ENCODE results near the gene CLEC20A. TPM values are rescaled to one million over a fixed set of nuclear protein-coding genes. Genes with fewer than 3 reads are reported as not detected.

Gene CLEC20A
- total RNA-seq, 4 donors from 2014 or later: not detected

GRCh38 chr1:178530502-178530901 is 33.7 kb upstream of the CLEC20A start:
- peaks cover 0 to 11% (median 7%) of the 10 kb centered on the region in 4 donors for H3K4me1 ChIP-seq
- no peaks in the 10 kb centered on the region for H3K9me3 ChIP-seq
- no peaks in the 10 kb centered on the region for H3K27me3 ChIP-seq
- intact Hi-C loops (cut with DNase I): loop anchor here (5.0 kb wide), 1 partner anchor 472 kb away; no protein-coding TSS in a partner anchor
- 93% methylated on average over 3 of the region's 3 CpGs for WGBS
- no peaks in the 10 kb centered on the region for H3K36me3 ChIP-seq
- no peak for DNase-seq (ENCODE audit: extremely low spot score)
- no peak overlapping the region for H3K27ac ChIP-seq (replicated peaks in 1 of 4)
- TF ChIP-seq CTCF (IDR thresholded peaks at IDR 0.05) (no peak), POLR2A (IDR thresholded peaks at IDR 0.05; ENCODE audit: low read depth) (no peak), EP300 (IDR thresholded peaks at IDR 0.05) (no peak), POLR2AphosphoS5 (IDR thresholded peaks at IDR 0.05) (no peak)
- no peak overlapping the region for H3K4me3 ChIP-seq

- H3K4me3 ChIP-seq: no peak overlapping the region
- H3K27me3 ChIP-seq: no peaks in the 10 kb centered on the region
- intact Hi-C loops (cut with DNase I): loop anchor here (5.0 kb wide), 1 partner anchor 472 kb away; no protein-coding TSS in a partner anchor
- H3K36me3 ChIP-seq: no peaks in the 10 kb centered on the region
- no peak for DNase-seq (ENCODE audit: extremely low spot score)
- TF ChIP-seq CTCF (IDR thresholded peaks at IDR 0.05): no peak
- TF ChIP-seq EP300 (IDR thresholded peaks at IDR 0.05): no peak
- no peak for TF ChIP-seq POLR2A (IDR thresholded peaks at IDR 0.05; ENCODE audit: low read depth)
- no peak for TF ChIP-seq POLR2AphosphoS5 (IDR thresholded peaks at IDR 0.05)
- H3K9me3 ChIP-seq: no peaks in the 10 kb centered on the region
- peaks cover 0 to 11% (median 7%) of the 10 kb centered on the region in 4 donors for H3K4me1 ChIP-seq
- H3K27ac ChIP-seq (replicated peaks in 1 of 4): no peak overlapping the region
- 85% methylated on average over 2 of the region's 2 CpGs for WGBS
Measured at GRCh38 chr1:178530037-178530402, 33.3 kb upstream of the CLEC20A start.

GRCh38 chr1:178529364-178530036 is 32.7 kb upstream of the CLEC20A start:
- H3K27ac ChIP-seq (replicated peaks in 1 of 4): no peak overlapping the region
- H3K27me3 ChIP-seq: no peaks in the 10 kb centered on the region
- no peak for DNase-seq (ENCODE audit: extremely low spot score)
- 95% methylated on average over 7 of the region's 8 CpGs for WGBS
- no peak overlapping the region for H3K4me3 ChIP-seq
- H3K36me3 ChIP-seq: no peaks in the 10 kb centered on the region
- intact Hi-C loops (cut with DNase I): loop anchor here (5.0 kb wide), 1 partner anchor 473 kb away; no protein-coding TSS in a partner anchor
- no peaks in the 10 kb centered on the region for H3K9me3 ChIP-seq
- H3K4me1 ChIP-seq: peaks cover 0 to 11% (median 7%) of the 10 kb centered on the region in 4 donors
- TF ChIP-seq EP300 (IDR thresholded peaks at IDR 0.05): no peak
- no peak for TF ChIP-seq POLR2A (IDR thresholded peaks at IDR 0.05; ENCODE audit: low read depth)
- no peak for TF ChIP-seq CTCF (IDR thresholded peaks at IDR 0.05)
- TF ChIP-seq POLR2AphosphoS5 (IDR thresholded peaks at IDR 0.05): no peak

- 79% methylated on average over 4 of the region's 4 CpGs for WGBS
- Histone ChIP-seq H3K4me1 (peaks cover 0 to 11% (median 7%) of the 10 kb centered on the region in 4 donors), H3K27me3 (no peaks in the 10 kb centered on the region), H3K4me3 (no peak overlapping the region), H3K36me3 (no peaks in the 10 kb centered on the region), H3K9me3 (no peaks in the 10 kb centered on the region), H3K27ac (replicated peaks in 1 of 4) (no peak overlapping the region)
- intact Hi-C loops (cut with DNase I): no loop called here
- TF ChIP-seq POLR2A (IDR thresholded peaks at IDR 0.05; ENCODE audit: low read depth): no peak
- TF ChIP-seq EP300 (IDR thresholded peaks at IDR 0.05): no peak
- TF ChIP-seq CTCF (IDR thresholded peaks at IDR 0.05): no peak
- no peak for TF ChIP-seq POLR2AphosphoS5 (IDR thresholded peaks at IDR 0.05)
- DNase-seq (ENCODE audit: extremely low spot score): no peak
Measured at GRCh38 chr1:178528953-178529335, 32.2 kb upstream of the CLEC20A start.
